GM21529 (cell line): ENCODE measurements around the gene SLC6A6.
"Not testable (repeated sequence)": the region's sequence is repeated elsewhere in the genome, so short reads cannot be mapped to it uniquely, and the experiment has no call there.

ENCODE experiments used
- ATAC-seq: cut with Tn5 transposase; IDR thresholded peaks from one replicate; pipeline ENCODE4 v1.9.1; 2021; ENCODE audit not compliant: unreplicated experiment

The SLC6A6 gene

DNA sequence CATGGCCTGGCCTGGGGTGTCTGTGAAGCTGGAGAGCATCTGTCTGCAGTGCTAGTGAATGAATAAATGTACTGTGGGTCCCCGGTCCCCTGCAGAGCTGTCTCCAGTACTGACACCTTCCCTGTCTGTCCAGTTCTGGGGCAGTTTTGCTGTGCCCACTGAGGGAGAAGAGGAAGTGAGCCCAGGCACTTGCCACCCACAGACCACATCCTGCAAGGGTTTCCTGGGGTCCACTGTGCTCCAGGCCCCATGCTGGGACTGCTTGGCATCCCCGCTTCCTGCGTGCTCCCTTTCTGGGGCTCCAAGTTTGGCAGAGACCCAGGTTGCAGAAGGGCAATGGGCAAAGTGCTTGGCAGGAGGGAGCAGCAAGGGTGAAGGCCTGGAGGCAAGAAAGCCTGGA lies 4.9 kb upstream of the SLC6A6 start:
- ATAC-seq, result no peak

DNA sequence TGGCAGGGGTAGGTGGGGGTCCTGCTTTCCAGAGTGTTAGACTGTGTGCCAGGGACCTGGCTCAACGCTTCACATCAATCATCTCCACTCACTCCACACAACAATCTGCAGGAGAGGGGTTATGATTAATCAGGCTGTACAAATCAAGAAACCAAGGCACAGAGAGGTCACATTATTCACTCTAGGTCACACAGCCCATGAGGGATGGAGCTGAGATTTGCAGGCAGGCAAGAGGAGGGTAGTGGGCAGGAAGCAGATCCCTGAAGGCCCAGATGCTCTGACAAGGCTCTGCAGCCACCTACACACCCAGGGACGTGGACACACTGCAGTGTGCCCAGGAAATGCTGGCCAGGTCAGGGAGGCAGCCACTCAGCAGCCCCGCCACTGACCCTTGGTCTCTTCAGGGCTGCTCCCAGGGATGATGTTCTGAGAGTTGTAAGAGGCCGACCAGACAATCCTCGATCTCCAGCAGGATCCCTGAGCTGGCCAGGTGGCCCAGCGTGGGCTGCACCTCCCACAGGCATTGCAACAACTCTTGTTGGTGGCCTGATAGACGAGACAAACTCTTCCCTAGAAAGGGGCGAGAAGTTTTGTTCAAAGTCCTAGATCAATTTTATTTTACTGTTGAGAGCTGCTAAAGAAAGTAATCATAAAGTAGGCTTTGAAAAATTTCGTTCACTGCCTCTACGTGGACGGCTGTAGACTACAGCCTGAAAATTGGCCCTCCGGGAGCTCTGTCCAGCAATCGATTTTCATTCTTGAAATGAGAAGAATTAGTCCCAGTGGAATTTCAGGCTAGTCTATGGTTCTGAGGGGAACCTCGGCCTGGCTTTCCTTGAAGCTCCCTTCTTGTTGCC lies 4.2 kb upstream of the SLC6A6 start:
- ATAC-seq, result no peak

DNA sequence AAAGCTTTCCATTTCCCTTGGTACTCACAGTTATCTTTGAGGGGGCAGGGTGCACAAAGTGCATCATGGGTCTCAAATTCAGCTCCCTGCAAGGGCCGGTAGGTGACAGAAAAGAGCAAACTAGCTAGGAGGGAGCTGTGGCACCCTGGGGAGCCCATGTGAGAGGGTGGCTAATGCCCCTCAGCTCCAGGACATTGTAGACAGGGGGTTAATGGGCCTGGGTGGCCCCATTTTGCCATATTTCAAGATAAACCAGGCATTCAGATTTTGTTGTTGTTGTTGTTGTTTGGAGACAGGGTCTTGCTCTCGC lies 3.7 kb upstream of the SLC6A6 start:
- no peak for ATAC-seq

DNA sequence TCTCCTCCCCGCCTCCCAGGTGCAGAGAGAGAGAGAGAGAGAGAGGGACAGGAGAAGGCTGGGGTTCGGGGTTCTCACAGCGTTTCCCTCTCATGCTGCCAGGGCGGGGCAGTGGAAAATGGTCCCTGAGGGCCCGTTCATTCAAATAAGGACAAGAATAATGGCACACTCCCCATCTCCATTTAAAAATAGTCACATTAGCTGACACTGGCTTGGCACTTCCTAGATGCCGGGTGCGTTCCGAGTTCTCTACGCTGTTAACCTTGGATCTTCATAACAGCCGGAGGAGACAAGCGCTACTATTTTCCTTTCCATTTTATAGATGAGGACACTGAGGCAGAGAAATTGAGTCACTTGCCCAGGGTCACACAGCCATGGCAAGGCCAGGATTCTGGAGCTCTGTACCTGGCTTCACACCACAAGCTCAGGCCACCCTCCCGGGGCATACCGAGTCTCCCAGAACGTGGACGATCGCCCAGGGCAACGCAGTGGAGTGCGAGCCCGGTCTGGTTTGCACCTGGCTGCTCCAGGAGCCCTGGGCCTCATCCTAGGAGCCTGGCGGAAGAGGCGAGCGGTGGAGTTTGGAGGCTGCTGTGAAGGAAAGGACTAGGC lies 608 bp upstream of the SLC6A6 start:
- no peak for ATAC-seq

DNA sequence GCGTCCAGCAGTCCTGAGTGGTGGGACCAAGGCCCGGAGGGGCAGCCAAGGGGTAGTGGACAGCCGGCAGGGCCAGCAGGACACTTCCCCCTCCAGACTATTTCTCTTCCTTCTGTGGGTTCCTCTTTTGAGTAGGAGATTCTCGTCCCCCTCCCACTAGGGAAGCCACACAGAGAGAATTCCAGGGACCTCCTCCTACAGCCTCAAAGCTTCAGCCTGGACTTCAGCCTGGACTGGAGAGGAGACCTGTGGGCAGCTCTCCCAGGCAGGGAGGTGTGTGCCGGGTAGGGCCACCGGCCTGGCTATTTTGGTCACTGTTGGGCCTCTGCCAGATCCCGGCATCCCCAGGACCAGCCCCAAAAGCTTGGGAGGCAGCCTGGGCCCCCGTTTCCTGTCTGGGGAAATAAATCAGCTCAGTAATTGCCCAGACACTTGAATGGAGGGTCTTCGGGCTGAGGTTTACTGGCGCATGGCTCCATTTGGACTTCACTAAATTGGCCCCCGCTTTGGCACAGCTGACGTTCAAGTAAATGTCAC lies 1.3 kb downstream of the SLC6A6 start:
- no peak for ATAC-seq

DNA sequence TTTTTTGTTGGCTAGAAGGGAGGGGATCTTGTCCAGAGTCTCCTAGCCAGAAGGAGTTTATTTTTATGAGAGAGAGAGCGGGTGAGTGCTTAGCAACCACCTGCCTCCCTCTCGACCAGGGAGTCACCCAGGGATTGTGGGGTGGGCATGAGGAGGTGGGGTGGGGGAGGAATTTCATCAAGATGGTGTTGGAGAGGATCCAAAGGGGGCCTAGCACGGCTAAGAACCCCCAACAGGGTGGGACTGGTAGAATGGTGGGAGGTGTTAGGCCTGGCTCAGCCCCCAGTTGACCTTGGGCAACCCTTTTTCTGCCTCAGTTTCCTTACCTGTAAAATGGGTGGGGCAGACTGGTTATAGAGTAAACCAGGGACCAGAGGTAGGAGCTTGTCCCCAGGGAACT lies 1.8 kb downstream of the SLC6A6 start:
- ATAC-seq, result no peak

DNA sequence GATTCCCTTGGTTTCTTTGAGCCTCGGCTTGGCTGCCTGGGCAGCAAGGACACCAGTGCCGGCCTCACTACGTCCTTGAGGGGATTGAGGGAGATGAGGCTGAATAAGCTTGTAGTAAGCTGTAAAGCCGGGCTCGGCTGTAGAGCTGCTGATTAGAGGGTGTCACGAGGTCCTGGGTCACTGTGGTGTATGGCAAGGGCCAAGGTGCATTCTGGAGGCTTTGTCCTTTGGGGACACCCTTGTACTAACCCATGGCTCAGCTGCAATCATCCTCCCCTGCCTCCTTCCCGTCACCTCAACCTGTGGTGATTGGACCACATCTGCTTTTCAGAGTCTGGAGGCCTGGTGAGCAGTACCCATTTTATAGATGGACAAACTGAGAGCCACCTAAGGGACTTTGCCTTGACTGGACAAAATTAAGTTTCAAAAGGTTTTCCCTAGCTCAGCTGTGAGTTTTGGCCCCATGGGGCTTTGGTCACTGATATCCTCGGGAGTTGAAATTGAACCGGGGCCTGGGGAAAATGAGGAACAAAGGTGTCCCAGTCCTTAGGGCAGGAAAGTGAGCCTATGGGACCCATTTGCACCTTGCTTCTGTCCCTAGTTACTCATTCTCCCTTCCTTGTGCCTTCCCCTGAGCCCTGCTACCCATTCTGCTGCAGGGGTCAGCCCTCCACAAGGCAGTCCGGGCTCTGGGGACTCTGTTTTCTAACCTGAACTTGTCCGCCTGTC lies 2.4 kb downstream of the SLC6A6 start:
- no peak for ATAC-seq

DNA sequence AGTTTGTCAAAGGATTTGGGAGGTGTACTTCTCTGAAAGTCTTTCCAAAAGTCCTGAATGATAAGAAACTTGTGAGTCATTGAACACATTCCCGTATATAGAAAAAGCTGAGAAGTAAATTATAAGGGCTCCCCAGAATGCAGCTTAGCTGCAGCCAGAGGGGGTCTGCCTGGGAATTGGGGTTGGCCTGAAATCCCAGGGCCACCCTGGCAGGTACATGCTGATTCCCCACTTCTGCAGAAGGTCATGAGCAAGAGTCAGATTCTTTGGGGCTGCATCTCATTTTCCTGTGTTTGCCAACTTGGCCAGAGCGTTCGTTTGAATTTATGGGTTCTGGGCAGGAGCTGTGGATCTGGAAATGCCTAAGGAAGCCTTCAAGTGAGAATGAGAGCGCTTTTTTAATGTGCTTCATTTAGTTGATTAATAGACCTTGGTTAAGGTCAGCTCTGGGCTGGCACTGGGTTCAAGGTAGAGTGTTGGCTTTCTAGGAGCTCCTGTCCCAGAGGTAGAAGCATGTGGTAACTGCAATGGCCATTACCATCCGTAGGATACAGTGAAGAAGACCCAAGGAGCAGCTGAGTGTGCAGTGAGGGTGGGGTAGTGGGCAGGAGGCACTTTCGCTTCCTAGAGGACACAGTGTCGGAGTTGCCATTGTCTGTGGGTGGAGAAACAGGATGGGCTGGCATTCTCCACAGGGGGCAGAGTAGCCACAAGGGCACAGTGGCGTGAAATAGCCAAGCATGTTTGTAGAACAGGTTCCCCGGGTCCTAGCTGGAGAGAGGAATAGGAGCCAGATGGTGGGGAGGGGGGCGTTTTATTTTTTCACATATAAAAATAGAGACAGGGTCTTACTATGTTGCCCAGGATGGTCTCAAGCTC lies 3.2 kb downstream of the SLC6A6 start:
- no peak for ATAC-seq

DNA sequence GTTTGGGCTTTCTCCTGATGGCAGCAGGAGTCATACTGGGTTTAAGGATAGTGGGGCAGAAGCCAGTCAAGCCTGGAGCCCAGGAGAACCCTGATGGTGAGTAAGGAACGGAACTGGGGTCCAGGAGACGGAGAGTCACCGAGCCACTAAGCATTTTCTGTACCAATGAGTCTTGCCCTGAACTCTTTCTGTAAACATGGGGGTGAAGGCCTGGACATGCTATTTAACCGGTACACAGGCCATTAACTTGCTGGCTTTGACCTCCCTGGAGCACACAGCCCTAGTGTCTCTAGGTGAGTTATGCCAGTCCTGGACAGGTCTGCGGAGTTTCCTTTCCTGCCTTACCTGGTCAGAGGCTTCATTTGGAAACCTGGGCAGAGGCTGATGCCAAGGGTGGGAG lies 3.9 kb downstream of the SLC6A6 start:
- ATAC-seq, result no peak

DNA sequence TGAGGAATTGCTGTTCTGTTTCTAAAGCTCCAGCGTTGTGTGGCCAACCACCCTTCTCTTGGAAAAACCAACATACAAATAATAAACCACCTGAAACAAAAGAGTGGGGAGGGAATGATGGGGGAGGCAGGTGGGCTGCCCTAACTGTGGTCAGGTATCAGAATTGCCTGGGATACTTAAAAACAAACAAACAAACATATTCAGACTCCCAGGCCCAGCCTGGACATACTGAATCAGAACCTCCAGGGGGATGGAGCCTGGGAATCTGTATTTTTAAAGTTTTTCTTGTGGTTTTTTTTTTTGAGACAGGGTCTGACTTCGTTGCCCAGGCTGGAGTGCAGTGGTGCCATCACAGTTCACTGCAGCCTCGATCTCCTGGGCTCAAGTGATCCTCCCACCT lies 4.4 kb downstream of the SLC6A6 start:
- ATAC-seq, result no peak

DNA sequence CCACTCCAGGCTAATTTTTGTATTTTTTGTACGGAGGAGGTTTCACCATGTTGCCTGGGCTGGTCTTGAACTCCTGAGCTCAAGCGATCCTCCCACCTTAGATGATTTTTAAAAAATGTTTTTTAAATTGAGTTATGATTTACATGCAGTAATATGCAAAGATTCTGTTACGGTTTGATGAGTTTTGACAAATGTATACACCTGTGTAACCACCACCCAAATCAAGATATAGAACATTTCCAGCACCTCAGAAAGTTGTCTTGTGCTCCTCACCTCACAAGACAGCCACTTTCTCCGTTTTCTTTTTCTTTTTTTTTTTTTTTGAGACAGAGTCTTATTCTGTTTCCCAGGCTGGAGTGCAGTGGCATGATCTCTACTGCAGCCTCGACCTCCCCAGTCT lies 4.8 kb downstream of the SLC6A6 start:
- ATAC-seq, result no peak

DNA sequence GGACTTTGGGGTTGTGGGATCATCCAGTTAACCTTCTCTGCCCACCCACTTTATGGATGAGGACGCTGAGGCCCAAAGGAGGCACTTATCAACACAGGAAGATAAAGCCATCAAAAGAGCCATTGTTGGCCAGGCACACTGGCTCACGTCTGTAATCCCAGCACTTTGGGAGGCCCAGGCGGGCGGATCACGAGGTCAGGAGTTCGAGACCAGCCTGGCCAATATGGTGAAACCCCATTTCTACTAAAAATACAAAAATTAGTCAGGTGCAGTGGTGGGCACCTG lies 7.3 kb downstream of the SLC6A6 start:
- ATAC-seq, result not testable (repeated sequence)

DNA sequence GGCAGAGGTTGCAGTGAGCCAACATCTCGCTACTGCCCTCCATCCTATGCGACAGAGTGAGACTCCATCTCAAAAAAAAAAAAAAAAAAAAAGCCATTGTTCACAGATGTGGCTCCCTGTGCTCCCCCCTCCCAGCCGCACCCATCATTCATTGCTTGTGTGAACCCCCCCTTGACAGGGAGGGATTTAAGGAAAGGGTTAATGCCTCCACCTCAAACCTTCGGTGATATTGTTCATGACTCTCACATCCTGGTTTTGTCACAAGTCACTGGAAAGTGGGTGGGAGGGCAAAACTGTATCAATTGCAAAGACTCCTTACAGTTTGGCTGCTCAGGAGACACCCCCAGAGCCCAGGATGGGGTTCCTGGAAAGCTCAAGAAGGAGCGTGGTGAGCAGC lies 7.7 kb downstream of the SLC6A6 start:
- ATAC-seq, result no peak

DNA sequence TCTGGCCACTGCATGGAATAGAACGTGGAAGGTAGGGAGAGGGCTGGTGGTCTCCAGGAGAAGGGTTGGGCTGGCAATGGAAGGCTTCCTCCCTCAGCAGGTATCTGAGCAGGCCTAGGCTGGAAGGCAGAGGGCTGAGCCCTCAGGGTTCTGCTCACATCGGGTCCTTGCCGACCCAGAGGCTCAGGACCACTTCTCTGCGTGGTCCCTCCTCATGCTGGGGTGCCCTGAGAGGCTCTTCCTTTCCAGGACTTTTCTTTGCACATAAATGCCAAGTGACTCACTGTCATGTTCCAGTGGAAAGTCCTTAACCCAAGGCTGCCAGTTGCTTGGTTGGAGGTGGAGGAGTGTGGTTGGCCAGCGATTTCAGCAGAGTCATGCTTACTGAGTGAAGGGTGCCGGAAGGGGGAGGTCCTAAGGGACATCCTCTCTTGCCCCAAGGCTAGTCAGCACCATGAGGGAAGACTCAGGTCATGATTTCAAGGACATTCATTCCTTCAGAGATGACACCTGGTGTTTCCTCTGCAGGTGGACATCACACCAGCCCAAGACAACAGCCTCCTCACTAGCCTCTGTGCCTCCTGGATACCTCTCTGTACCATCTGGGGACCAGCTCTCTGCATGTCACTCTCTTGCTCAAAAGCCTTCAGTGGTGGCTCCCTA lies 8.2 kb downstream of the SLC6A6 start:
- peak; percentile 55 for ATAC-seq

DNA sequence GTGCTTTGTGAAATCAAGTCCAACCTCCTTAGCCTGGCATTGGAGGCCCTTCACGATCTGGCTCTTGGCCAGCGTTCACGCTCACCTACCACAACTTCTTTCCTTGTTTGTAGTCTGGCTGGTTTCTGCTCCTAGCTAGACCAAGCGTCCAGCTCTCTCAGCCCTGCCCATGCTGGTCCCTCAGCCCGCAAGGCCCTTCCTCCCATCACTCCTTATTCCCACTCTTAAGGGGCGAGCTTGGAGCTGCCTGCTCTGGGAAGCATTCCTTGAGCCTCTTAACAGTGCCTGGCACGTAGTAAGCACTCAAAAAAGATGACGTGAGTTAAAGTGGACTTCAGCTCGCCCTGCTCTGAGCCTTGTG lies 8.7 kb downstream of the SLC6A6 start:
- ATAC-seq, result no peak

DNA sequence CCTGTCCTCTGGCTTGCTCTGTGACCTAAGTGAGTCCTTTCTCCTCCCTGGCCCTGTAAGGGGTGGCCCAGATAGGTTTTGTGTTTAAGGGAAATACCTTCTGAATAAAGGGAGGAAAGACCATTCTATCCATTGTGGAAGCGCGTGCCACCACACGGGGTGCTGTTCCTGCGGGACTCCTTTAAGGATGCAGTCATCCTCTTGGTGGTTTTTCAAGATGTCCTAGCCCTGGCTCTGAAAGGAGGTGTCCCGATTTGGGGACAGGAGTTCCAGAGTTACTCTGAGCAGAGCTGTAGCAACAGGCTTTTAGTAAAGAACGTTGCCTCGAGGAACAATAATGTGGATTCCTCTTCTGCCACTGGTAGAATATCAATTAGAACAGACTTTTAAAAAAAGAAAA lies 9.6 kb downstream of the SLC6A6 start:
- no peak for ATAC-seq

DNA sequence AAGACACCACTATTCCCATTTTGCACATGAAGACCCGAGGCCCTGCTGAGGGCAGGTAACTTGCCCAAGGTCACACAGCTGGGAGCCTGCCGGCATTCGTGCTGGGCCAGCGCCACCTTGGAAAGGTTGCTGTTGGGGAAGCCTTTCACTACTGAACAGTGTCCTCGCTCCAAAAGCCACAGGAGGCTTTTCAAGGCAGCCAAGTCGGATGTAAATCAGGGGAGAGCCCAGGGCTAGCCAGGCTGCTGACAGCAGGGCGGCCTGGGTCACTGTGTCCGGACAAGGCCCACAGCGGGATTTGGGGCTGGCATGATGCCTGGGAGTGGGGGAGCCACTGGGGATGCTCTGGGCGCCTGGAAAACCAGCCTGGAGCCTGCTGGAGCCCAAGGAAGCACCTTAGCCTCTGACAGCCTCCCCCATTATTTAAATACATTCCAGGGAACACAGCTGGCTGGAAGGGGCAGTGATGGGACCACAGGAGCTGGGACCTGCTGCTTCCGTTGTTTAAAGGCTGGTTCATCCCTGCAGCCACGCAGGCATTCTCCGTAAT lies 10.5 kb downstream of the SLC6A6 start:
- ATAC-seq, result no peak

DNA sequence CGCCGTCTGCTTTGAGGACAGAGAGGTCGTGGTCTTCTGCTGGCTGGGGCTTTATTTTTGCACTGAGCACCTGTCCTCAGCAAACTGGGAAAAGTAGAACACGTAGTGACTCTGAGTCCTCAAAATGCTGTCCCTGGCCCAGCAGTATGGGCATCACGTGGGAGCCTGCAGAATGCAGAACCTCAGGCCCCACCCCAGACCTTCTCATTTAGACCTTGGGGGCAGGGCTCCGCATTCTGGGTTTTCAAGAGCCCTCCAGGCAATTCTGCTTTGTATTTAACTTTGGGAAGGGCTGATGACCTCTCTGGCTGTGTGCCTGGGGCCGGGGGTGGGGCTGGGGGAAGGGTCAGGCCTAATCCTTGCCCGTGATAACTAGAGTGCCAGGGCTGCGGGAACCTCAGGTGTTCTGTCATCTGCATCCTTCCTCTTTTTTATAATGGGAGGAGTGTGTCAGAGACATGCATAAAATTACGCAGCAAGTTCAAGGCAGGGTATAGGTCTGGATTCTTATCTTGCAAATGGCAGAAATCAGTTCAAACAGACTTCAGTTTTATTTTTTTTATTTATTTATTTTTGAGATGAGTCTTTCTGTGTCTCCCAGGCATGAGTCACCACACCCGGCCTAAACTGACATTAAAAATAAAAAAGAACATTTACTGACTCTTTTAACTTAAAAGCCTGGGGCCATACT lies 11.1 kb downstream of the SLC6A6 start:
- ATAC-seq, result no peak

DNA sequence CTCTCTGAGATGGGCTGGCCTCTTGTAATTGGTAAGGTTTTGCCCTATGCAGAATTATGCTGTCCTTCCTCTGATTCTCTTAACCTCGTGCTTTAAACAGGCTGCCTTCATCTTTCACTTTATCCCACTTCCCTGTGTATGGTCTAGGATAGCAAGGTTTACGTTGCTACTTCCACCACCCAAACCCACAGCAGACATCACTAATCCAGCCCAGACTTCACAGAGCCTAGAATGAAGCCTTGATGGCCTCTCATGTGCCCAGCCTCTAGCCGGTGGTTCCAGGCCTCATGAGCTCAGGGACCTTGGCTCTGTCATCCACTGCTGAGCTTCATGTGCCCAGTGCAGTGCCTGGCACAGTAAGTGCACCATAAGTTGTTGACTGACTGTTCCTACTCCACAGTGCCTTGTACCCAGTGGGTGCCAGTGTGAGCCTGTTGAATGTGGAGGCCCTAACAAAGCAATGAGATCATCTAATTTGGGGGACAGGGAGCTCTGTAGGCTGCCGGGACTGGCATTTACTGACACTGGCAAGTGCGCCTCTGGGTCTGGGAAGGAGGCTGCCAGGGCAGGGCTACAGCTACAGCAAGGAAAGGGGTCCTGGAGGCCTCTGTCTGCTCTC lies 12.5 kb downstream of the SLC6A6 start:
- ATAC-seq, result no peak

DNA sequence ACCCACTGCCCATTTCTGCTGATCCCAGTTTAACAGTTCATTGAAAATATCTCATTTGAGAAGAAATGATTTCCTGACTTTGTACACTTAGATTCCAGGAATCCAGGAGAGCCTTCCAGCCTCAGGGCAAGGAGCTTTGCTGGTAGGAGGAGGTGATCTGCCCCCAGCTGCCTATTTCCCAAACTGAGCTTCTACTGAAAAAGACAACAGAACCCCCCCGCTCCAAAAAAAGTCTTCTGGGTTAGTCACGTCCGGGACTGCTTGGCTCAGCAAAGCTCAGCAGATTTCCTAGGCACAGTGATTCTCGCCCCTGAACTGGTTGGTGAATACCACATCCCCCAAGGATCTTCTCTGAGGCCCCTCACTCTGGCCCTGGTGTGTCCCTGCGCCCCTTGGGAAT lies 13.1 kb downstream of the SLC6A6 start:
- ATAC-seq, result no peak
